Endothelial cell of umbilical vein (primary cell): ENCODE measurements around the gene ERBB2. TPM values are rescaled to one million over a fixed set of nuclear protein-coding genes. Genes with fewer than 3 reads are reported as not detected.

Experiments used
- BruUV-seq: library from RNA; stranded (reverse); fragments of 400-500 nt; replicated peaks from 2 replicates; lab custom pipeline; 2021; lab: Mats Ljungman, UMichigan
- CTCF ChIA-PET: fragments of 300-600, 350-600 bp; sonication (Branson Sonifier 250); formaldehyde crosslinking; loops from one replicate; lab custom pipeline; 2021; ENCODE audit warnings: antibody characterized with exemption, inconsistent platforms; lab: Charles Lee
- POLR2A ChIA-PET: fragments of 300-600, 350-600 bp; sonication (Branson Sonifier 250); formaldehyde crosslinking; loops from one replicate; lab custom pipeline; 2021; ENCODE audit warnings: antibody characterized with exemption, inconsistent platforms; lab: Charles Lee
- DNase-seq: peaks from one replicate; pipeline ENCODE4 v3.0.0-alpha.2; 2011; ENCODE audit warnings: low read depth, low spot score
- FAIRE-seq: peaks from 2 replicates; lab custom pipeline; 2011; peaks lifted over from hg19 to GRCh38; lab: Jason Lieb, UNC
- H2AFZ ChIP-seq: 2 replicates; pipeline ENCODE4 v1.6.0; 2012; ENCODE audit warnings: low read depth, low read length, control low read depth, inconsistent platforms
- H3K27ac ChIP-seq: 2 replicates; pipeline ENCODE4 v1.5.1; 2011; ENCODE audit warnings: low read depth, mild to moderate bottlenecking, control low read depth, low read length, moderate library complexity; ENCODE audit not compliant: insufficient read depth
- H3K27me3 ChIP-seq, 2 experiments: 2 replicates each; pipeline versions ENCODE4 v1.6.0 to v1.6.1; 2011; ENCODE audit warnings: low read length in 2 of 2, mixed read lengths in 1 of 2; ENCODE audit not compliant: control insufficient read depth in 2 of 2, insufficient read depth in 2 of 2
- H3K36me3 ChIP-seq, 2 experiments: 2 replicates in 1 of 2; 3 replicates in 1 of 2; pipeline ENCODE4 v1.5.1; 2011; ENCODE audit warnings: low read length in 2 of 2, mild to moderate bottlenecking in 1 of 2, moderate library complexity in 1 of 2; ENCODE audit not compliant: control insufficient read depth in 2 of 2, insufficient read depth in 2 of 2; ENCODE audit errors: extremely low read depth in 1 of 2
- H3K4me1 ChIP-seq: 3 replicates; pipeline ENCODE4 v1.5.1; 2011; ENCODE audit warnings: mild to moderate bottlenecking, low read length; ENCODE audit not compliant: control insufficient read depth, insufficient read depth; ENCODE audit errors: extremely low read depth
- H3K4me2 ChIP-seq: 2 replicates; pipeline ENCODE4 v1.6.1; 2011; ENCODE audit warnings: low read length, control low read depth, mixed read lengths; ENCODE audit not compliant: insufficient read depth
- H3K4me3 ChIP-seq, 3 experiments: fragments of 200-600 bp in 1 of 3; sonication (generic), shearing (Covaris generic) in 1 of 3; replicated peaks in 1 of 3; 2 replicates each; pipeline ENCODE4 v1.5.1; 2011 to 2016; ENCODE audit warnings: control low read depth in 3 of 3, low read length in 3 of 3, mild to moderate bottlenecking in 2 of 3, inconsistent platforms in 1 of 3, low read depth in 1 of 3, moderate library complexity in 1 of 3; ENCODE audit not compliant: insufficient read depth in 1 of 3
- H3K79me2 ChIP-seq: 2 replicates; pipeline ENCODE4 v1.6.0; 2012; ENCODE audit warnings: low read length, inconsistent platforms; ENCODE audit not compliant: control insufficient read depth, insufficient read depth
- H3K9ac ChIP-seq: replicated peaks from 2 replicates; pipeline ENCODE3; 2011; ENCODE audit warnings: low read length, control low read depth; ENCODE audit not compliant: insufficient read depth; ENCODE audit errors: extremely low read depth
- H3K9me1 ChIP-seq: replicated peaks from 3 replicates; pipeline ENCODE4 v1.6.0; 2011; ENCODE audit warnings: mild to moderate bottlenecking, low read length; ENCODE audit not compliant: control insufficient read depth, insufficient read depth; ENCODE audit errors: extremely low read depth
- H3K9me3 ChIP-seq: replicated peaks from 2 replicates; pipeline ENCODE4 v1.5.1; 2012; ENCODE audit warnings: low read length, inconsistent platforms; ENCODE audit not compliant: control insufficient read depth, insufficient read depth
- H4K20me1 ChIP-seq: replicated peaks from 2 replicates; pipeline ENCODE3; 2011; ENCODE audit warnings: mild to moderate bottlenecking, low read length; ENCODE audit not compliant: control insufficient read depth, insufficient read depth; ENCODE audit errors: extremely low read depth
- EZH2 ChIP-seq: IDR thresholded peaks from 2 replicates; pipeline ENCODE4 v1.6.1; 2012; ENCODE audit warnings: borderline replicate concordance, low read depth, mild to moderate bottlenecking, moderate library complexity, low read length, inconsistent platforms; ENCODE audit not compliant: severe bottlenecking
- FOS ChIP-seq: IDR thresholded peaks from 2 replicates; pipeline ENCODE4 v1.6.1; 2011; ENCODE audit warnings: mild to moderate bottlenecking, low read length, moderate library complexity, borderline replicate concordance; ENCODE audit not compliant: insufficient read depth
- GATA2 ChIP-seq: IDR thresholded peaks from 2 replicates; pipeline ENCODE4 v1.7.0; 2011; ENCODE audit warnings: low read depth, mild to moderate bottlenecking, moderate library complexity, mixed read lengths, low read length; ENCODE audit not compliant: insufficient read length, insufficient read depth
- JUN ChIP-seq: IDR thresholded peaks from 2 replicates; pipeline ENCODE4 v1.6.1; 2011; ENCODE audit warnings: borderline replicate concordance, low read depth; ENCODE audit not compliant: insufficient read length, insufficient read depth
- MYC ChIP-seq: IDR thresholded peaks from one replicate; pipeline ENCODE4 v1.6.1; 2011; ENCODE audit warnings: mild to moderate bottlenecking, low read depth, low read length
- POLR2A ChIP-seq: IDR thresholded peaks from 2 replicates; pipeline ENCODE4 v1.6.1; 2012; ENCODE audit warnings: low read depth, mild to moderate bottlenecking, control low read depth, low read length
- POLR2AphosphoS5 ChIP-seq: IDR thresholded peaks from 2 replicates; pipeline ENCODE4 v1.6.1; 2012; ENCODE audit warnings: low read depth, mild to moderate bottlenecking, control low read depth, low read length, moderate library complexity; ENCODE audit not compliant: insufficient read depth
- dilution Hi-C: fragments of 300-500 bp; cut with MboI; formaldehyde crosslinking; loops from one replicate; pipeline ENCODE4 v1.15.0; 2019; ENCODE audit warnings: low sequenced_read_pairs; ENCODE audit not compliant: extremely low pct_ligation_motif_present
- intact Hi-C: fragments of 100-400 bp; cut with micrococcal nuclease; formaldehyde crosslinking; loops from one replicate; pipeline ENCODE4 v1.10.0; 2022
- polyA plus RNA-seq, 4 experiments: library from polyadenylated mRNA; depleted of rRNA in 3 of 4; stranded (reverse) in 3 of 4; unstranded in 1 of 4; fragments of >200 nt; gene quantifications; 2 replicates each; pipeline versions ENCODE4 v1.2.1 to v1.2.3, GENCODE V29; 2011 to 2012; ENCODE audit warnings: missing spikeins in 1 of 4
- total RNA-seq: library from RNA; stranded (reverse); gene quantifications from 2 replicates; pipeline ENCODE4 v1.2.3, GENCODE V29; 2021
- TF ChIP-seq, protein P1 (sequence below): IDR thresholded peaks from 2 replicates; pipeline ENCODE4 v1.6.1; 2011; ENCODE audit not compliant: insufficient read depth, insufficient read length
- TF ChIP-seq, protein P2 (sequence below), 2 donors: IDR thresholded peaks; 1 replicate in 1 of 2; 2 replicates in 1 of 2; pipeline ENCODE4 v1.5.1; 2011; ENCODE audit warnings: low read length in 2 of 2, mild to moderate bottlenecking in 2 of 2, moderate library complexity in 2 of 2, control low read depth in 1 of 2, inconsistent platforms in 1 of 2, low read depth in 1 of 2; ENCODE audit not compliant: insufficient read depth in 1 of 2; ENCODE audit errors: extremely low read depth in 1 of 2

Gene ERBB2
- total and polyA plus RNA-seq, 2 donors (not counting 3 experiments of a cell fraction or from before 2014, with no cell fraction given), result 20.6 to 32.9 TPM

DNA sequence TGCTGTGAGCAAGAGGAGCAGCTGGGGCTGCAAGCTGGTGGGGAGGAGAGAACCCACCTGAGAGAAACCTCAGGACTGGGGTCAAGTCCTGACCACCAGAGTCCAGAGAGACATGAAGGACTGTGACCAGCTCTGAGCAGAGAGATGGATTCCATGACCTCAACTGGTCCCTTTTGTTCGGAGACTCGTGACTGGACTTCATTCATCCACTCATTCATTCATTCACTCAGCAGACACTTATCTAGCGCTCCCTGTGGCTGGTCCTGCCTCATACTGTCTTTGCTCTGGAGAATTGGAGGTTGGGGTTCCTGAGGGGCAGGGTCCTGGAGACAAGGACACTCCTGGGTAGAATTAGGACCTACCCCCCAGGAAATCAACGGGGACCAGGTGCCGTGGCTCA is 4.0 kb downstream of the ERBB2 start:
- no peak for FAIRE-seq
- dilution Hi-C loops, result no loop called here
- H3K9ac ChIP-seq, result no peak overlapping the region
- H3K36me3 ChIP-seq, result no peaks in the 10 kb centered on the region
- POLR2A ChIA-PET, result no interaction called here
- BruUV-seq, result no TSS peak
- no peak overlapping the region for H3K4me2 ChIP-seq
- H3K9me1 ChIP-seq, result no peaks in the 10 kb centered on the region
- no peaks in the 10 kb centered on the region for H3K4me1 ChIP-seq
- no peak overlapping the region for H3K4me3 ChIP-seq
- H3K79me2 ChIP-seq, result no peaks in the 10 kb centered on the region
- peaks cover 0 to 2% of the 10 kb centered on the region in 2 experiments for H3K27me3 ChIP-seq
- no peaks in the 10 kb centered on the region for H4K20me1 ChIP-seq
- intact Hi-C loops, result no loop called here
- no peak for DNase-seq
- H3K9me3 ChIP-seq, result no peaks in the 10 kb centered on the region
- TF ChIP-seq EZH2, result no peak
- no peak for TF ChIP-seq JUN
- no peak for TF ChIP-seq POLR2AphosphoS5
- no peak for TF ChIP-seq POLR2A
- TF ChIP-seq MYC, result no peak
- no peak for TF ChIP-seq GATA2
- TF ChIP-seq, protein P1, sequence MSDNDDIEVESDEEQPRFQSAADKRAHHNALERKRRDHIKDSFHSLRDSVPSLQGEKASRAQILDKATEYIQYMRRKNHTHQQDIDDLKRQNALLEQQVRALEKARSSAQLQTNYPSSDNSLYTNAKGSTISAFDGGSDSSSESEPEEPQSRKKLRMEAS, result no peak
- no peak for TF ChIP-seq FOS
- TF ChIP-seq, protein P2, sequence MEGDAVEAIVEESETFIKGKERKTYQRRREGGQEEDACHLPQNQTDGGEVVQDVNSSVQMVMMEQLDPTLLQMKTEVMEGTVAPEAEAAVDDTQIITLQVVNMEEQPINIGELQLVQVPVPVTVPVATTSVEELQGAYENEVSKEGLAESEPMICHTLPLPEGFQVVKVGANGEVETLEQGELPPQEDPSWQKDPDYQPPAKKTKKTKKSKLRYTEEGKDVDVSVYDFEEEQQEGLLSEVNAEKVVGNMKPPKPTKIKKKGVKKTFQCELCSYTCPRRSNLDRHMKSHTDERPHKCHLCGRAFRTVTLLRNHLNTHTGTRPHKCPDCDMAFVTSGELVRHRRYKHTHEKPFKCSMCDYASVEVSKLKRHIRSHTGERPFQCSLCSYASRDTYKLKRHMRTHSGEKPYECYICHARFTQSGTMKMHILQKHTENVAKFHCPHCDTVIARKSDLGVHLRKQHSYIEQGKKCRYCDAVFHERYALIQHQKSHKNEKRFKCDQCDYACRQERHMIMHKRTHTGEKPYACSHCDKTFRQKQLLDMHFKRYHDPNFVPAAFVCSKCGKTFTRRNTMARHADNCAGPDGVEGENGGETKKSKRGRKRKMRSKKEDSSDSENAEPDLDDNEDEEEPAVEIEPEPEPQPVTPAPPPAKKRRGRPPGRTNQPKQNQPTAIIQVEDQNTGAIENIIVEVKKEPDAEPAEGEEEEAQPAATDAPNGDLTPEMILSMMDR (IDR thresholded peaks at IDR 0.05; ENCODE audit: extremely low read depth in 1 of 2, insufficient read depth in 1 of 2, low read depth in 1 of 2, low read length in 2 of 2), result no peak
- no peak overlapping the region for H3K27ac ChIP-seq
- CTCF ChIA-PET, result no interaction called here
- H2AFZ ChIP-seq, result no peak overlapping the region
